PFSK-1 (cell line): Measurements from ENCODE around the gene OPN1SW.

Experiments
- FOXP2 ChIP-seq: optimal IDR thresholded peaks from 2 replicates; pipeline ENCODE3; 2011; ENCODE audit warnings: borderline replicate concordance, control low read depth, inconsistent platforms; ENCODE audit not compliant: insufficient read depth; ENCODE audit errors: extremely low read length, extremely low read depth
- POLR2AphosphoS5 ChIP-seq: IDR thresholded peaks from 2 replicates; pipeline ENCODE4 v1.6.1; 2012; ENCODE audit warnings: low read depth, mild to moderate bottlenecking, control low read depth, low read length, moderate library complexity
- SIN3A ChIP-seq: IDR thresholded peaks from 2 replicates; pipeline ENCODE4 v1.6.1; 2012; ENCODE audit warnings: mild to moderate bottlenecking, low read length, moderate library complexity, borderline replicate concordance; ENCODE audit not compliant: insufficient read depth
- TAF1 ChIP-seq: IDR thresholded peaks from 2 replicates; pipeline ENCODE4 v1.6.1; 2012; ENCODE audit warnings: low read length, control low read depth, borderline replicate concordance; ENCODE audit not compliant: insufficient read depth
- TF ChIP-seq, protein P1 (sequence below), 2 experiments: IDR thresholded peaks; 2 replicates each; pipeline versions ENCODE4 v1.6.1 to v1.8.0; 2011 to 2012; ENCODE audit warnings: low read depth in 2 of 2, low read length in 2 of 2, control low read depth in 1 of 2, inconsistent platforms in 1 of 2, mild to moderate bottlenecking in 1 of 2, moderate library complexity in 1 of 2; ENCODE audit not compliant: insufficient read depth in 1 of 2

The OPN1SW gene

DNA sequence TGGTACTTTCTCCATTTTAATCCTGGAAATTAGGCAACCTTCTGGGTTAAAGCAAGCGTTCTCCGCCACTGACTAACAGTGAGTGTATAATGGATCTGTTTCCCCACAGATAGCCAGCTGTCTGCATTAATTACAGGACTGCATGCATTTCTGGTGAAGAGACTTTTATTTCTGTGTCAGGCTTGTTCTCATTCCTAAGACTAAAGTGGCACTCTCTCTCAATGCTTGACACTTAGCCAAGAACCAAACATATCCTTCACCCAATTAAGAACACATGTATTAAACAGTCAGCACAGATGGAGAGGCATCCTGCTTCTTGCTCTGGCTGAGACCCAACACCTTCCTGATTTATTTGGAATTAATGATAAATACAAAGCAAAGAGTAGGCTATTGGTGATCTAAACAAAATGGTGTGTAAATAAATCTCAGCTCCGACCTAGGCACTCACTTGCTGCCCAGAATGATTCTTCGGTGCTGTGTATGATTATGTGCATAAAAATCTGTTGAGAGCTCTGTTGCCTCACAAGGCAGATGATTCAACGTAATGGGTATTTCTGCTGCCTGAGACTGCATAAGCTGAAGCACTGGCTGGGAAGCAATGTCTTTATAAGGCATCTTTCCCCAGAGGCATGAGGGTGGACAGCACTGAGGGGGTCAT, 19.6 kb downstream of the OPN1SW start:
- TF ChIP-seq FOXP2 (no peak), TAF1 (no peak), SIN3A (no peak), POLR2AphosphoS5 (no peak)
- TF ChIP-seq, protein P1, sequence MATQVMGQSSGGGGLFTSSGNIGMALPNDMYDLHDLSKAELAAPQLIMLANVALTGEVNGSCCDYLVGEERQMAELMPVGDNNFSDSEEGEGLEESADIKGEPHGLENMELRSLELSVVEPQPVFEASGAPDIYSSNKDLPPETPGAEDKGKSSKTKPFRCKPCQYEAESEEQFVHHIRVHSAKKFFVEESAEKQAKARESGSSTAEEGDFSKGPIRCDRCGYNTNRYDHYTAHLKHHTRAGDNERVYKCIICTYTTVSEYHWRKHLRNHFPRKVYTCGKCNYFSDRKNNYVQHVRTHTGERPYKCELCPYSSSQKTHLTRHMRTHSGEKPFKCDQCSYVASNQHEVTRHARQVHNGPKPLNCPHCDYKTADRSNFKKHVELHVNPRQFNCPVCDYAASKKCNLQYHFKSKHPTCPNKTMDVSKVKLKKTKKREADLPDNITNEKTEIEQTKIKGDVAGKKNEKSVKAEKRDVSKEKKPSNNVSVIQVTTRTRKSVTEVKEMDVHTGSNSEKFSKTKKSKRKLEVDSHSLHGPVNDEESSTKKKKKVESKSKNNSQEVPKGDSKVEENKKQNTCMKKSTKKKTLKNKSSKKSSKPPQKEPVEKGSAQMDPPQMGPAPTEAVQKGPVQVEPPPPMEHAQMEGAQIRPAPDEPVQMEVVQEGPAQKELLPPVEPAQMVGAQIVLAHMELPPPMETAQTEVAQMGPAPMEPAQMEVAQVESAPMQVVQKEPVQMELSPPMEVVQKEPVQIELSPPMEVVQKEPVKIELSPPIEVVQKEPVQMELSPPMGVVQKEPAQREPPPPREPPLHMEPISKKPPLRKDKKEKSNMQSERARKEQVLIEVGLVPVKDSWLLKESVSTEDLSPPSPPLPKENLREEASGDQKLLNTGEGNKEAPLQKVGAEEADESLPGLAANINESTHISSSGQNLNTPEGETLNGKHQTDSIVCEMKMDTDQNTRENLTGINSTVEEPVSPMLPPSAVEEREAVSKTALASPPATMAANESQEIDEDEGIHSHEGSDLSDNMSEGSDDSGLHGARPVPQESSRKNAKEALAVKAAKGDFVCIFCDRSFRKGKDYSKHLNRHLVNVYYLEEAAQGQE (IDR thresholded peaks at IDR 0.05; ENCODE audit: insufficient read depth in 1 of 2, low read depth in 2 of 2, low read length in 2 of 2) = no peak

DNA sequence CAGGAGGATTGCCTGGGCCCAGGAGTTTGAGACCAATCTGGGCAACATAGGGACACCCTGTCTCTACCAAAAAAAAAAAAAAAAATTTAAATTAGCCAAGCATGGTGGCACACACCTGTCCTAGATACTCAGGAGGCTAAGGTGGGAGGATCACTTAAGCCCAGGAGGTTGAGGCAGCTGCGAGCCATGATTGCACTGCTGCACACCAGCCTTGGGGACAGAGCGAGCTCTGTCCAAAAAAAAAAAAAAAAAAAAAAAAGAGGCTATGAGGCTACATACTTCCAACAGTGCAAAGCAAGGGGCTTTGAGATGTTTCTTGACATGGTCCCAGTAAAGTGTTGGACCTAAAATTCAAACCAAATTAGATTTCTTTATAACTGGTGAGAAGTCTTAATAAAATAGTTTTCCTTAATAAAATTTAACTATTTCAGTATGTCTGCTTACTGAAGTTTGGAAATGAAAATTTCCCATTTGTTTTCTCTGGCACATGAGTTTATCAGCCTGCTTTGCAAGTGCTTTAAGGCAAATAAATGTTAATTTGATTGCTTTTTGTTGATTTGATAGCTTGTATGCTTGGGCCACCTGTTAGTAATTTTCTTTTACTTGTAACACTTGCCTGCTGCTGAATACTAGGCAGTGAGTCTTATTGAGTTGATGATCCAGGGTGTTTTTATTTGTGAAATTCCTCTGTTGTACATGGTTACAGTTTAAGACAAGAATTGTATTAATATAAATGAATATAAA, 20.3 kb downstream of the OPN1SW start:
- TF ChIP-seq POLR2AphosphoS5 (no peak), FOXP2 (no peak), SIN3A (no peak), TAF1 (no peak)
- TF ChIP-seq, protein P1 (IDR thresholded peaks at IDR 0.05; ENCODE audit: insufficient read depth in 1 of 2, low read depth in 2 of 2, low read length in 2 of 2) = no peak

DNA sequence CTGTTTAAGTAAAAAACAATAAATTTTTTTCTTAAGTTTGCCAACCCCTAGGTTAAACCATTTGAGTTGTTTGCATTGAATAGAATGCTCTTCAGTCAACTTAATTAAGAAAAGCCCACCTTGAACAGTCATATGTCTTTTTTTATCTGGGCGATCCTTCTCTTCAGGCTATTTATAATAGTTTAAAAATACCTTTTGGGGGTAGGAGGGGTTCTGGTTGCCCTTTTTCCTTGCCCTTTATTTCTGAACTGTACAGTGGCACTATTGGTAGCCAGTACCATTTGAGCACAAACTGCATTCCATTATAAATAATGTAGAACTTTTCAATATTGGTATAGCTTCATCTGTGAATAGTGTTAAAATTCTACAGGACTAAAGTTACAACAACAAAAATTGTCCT, 23.3 kb downstream of the OPN1SW start:
- TF ChIP-seq POLR2AphosphoS5 (no peak), FOXP2 (no peak), TAF1 (no peak), SIN3A (no peak)
- TF ChIP-seq, protein P1 (IDR thresholded peaks at IDR 0.05; ENCODE audit: insufficient read depth in 1 of 2, low read depth in 2 of 2, low read length in 2 of 2) = no peak

DNA sequence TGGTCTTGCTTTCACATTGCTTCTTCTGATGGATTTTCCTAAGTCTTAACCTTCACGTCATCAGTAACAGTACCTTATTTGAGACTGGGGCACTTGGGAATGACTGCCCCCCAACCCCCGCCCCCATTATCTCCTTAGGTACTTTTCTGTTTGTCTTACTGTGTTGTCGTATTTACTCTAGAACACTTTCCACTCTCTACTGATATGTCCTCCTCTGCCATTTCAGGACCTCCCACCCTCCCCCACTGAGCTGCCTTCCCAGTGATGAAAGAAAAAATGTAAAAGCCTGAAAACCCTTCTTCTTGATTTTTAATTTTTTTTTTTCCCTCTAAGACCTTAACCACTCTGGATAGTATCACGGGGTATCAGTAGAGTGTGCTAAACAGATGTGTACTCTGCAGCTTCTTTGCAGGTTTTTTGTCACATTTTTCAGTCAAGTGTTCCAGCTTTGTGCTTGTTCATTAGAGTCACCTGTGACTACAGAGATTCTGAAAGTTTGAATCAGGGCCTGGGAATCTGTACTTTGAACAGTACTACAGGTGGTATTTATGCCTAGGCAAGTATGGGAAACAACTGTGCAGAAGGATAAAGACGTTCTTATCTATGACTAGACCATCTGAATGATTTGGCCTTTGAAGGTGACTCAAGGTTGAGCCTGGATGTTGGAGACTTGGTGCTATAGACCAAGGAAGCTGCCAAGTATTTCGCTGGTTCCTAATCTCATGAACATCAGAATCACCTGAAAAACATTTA, 28.1 kb downstream of the OPN1SW start:
- no peak for TF ChIP-seq POLR2AphosphoS5
- TF ChIP-seq SIN3A = no peak
- TF ChIP-seq, protein P1 (IDR thresholded peaks at IDR 0.05; ENCODE audit: insufficient read depth in 1 of 2, low read depth in 2 of 2, low read length in 2 of 2) = no peak
- no peak for TF ChIP-seq TAF1
- no peak for TF ChIP-seq FOXP2
